HCT116 (cell line): ENCODE data around the gene ZNF208.

ENCODE experiments used
- CTCF ChIP-seq, 3 experiments: fragments of 200-600 bp in 1 of 3; sonication (generic) in 1 of 3; IDR thresholded peaks in 2 of 3; conservative IDR thresholded peaks in 1 of 3; 2 replicates each; pipeline ENCODE4 v1.5.1; 2012 to 2017; ENCODE audit warnings: low read depth in 2 of 3, low read length in 2 of 3, antibody characterized with exemption in 1 of 3, borderline replicate concordance in 1 of 3, control low read depth in 1 of 3, mild to moderate bottlenecking in 1 of 3, mixed read lengths in 1 of 3, mixed run types in 1 of 3, moderate library complexity in 1 of 3; ENCODE audit not compliant: insufficient read depth in 1 of 3
- MAX ChIP-seq: IDR thresholded peaks from 2 replicates; pipeline ENCODE4 v1.6.1; 2012
- POLR2A ChIP-seq: IDR thresholded peaks from 2 replicates; pipeline ENCODE4 v1.7.0; 2011; ENCODE audit warnings: borderline replicate concordance; ENCODE audit not compliant: insufficient read depth, insufficient read length; ENCODE audit errors: extremely low read depth
- POLR2AphosphoS5 ChIP-seq: IDR thresholded peaks from 2 replicates; pipeline ENCODE4 v1.6.1; 2011; ENCODE audit warnings: mild to moderate bottlenecking, low read depth, low read length, moderate library complexity
- YY1 ChIP-seq: IDR thresholded peaks from 2 replicates; pipeline ENCODE4 v1.6.1; 2011; ENCODE audit warnings: low read length, low read depth, moderate library complexity, mild to moderate bottlenecking; ENCODE audit not compliant: insufficient replicate concordance; ENCODE audit errors: extremely low read depth
- ZBTB33 ChIP-seq: IDR thresholded peaks from 2 replicates; pipeline ENCODE4 v1.6.1; 2011; ENCODE audit warnings: mild to moderate bottlenecking, low read length, moderate library complexity; ENCODE audit not compliant: insufficient replicate concordance; ENCODE audit errors: extremely low read depth
- ZNF274 ChIP-seq: fragments of 200-500 bp; sonication (Bioruptor generic); IDR thresholded peaks from 2 replicates; pipeline ENCODE4 v1.6.1; 2014; ENCODE audit warnings: mild to moderate bottlenecking, low read depth, low read length, inconsistent platforms

- TF ChIP-seq YY1, result no peak
- no peak for TF ChIP-seq MAX
- TF ChIP-seq CTCF (IDR thresholded peaks at IDR 0.05 in 2 of 3, conservative IDR thresholded peaks at IDR 0.05 in 1 of 3; ENCODE audit: borderline replicate concordance in 1 of 3, insufficient read depth in 1 of 3, low read depth in 2 of 3, low read length in 2 of 3), result no peak
- no peak for TF ChIP-seq ZNF274
- no peak for TF ChIP-seq POLR2AphosphoS5
- no peak for TF ChIP-seq ZBTB33
- TF ChIP-seq POLR2A, result no peak
Observed at GRCh38 chr19:22026687-22027086, 15.9 kb upstream of the ZNF208 start.
